Pancreas (tissue), 10 donors: ENCODE measurements around the gene LRMDA. TPM values are rescaled to one million over a fixed set of nuclear protein-coding genes. Genes with fewer than 3 reads are reported as not detected.
"Not testable (repeated sequence)": the region's sequence is repeated elsewhere in the genome, so short reads cannot be mapped to it uniquely, and the experiment has no call there.

Source experiments
- ATAC-seq, 4 donors: fragments of 200-7000 bp; cut with Tn5 transposase; one replicate each; pipeline versions ENCODE4 v1.8.0 to v1.9.1; 2020; ENCODE audit warnings: mild to moderate bottlenecking in 4 of 4, moderate library complexity in 4 of 4
- DNase-seq, 6 donors: peaks; one replicate each; pipeline ENCODE4 v3.0.0-alpha.2; 2020
- FAIRE-seq: peaks from 2 replicates; lab custom pipeline; 2012; peaks lifted over from hg19 to GRCh38; lab: Jason Lieb, UNC
- H3K27ac ChIP-seq, 4 donors: fragments of 200-600 bp; sonication (generic); 1 replicate in 3 of 4; 2 replicates in 1 of 4; pipeline versions ENCODE4 v1.5.0 to v1.8.0; 2020
- H3K27me3 ChIP-seq, 4 donors: fragments of 200-600 bp; one replicate each; pipeline ENCODE4 v1.8.0; 2021
- H3K36me3 ChIP-seq, 3 donors: fragments of 200-600 bp; sonication (generic) in 1 of 3; one replicate each; pipeline versions ENCODE4 v1.5.0 to v1.8.0; 2020 to 2021
- H3K4me1 ChIP-seq, 3 donors: fragments of 200-600 bp; one replicate each; pipeline ENCODE4 v1.8.0; 2021
- H3K4me3 ChIP-seq, 4 donors: fragments of 200-600 bp; sonication (generic) in 2 of 4; one replicate each; pipeline versions ENCODE4 v1.5.0 to v1.8.0; 2020 to 2021
- H3K9me3 ChIP-seq, 4 donors: fragments of 200-600 bp; one replicate each; pipeline ENCODE4 v1.8.0; 2021
- WGBS, 2 donors: extraction: QIAGEN DNeasy Blood & Tissue Kit; methylation state at CpG; one replicate each; pipeline ENCODE4 v1.1.7; 2013; 5-methylcytosine and 5-hydroxymethylcytosine counted together
- intact Hi-C, 3 donors: fragments of 100-400 bp; cut with DNase I; formaldehyde crosslinking; loops; one replicate each; pipeline versions ENCODE4 v1.11.1 to v1.14.2; 2022
- polyA plus RNA-seq, 2 donors: library from polyadenylated mRNA; stranded (reverse); fragments of 200-250 nt; gene quantifications; one replicate each; pipeline ENCODE4 v1.2.3, GENCODE V29; 2013
- total RNA-seq, 6 donors: library from RNA; stranded (reverse); fragmentation: NEBNext Ultra II Directional in 4 of 6; extraction: Animal tissue kit (Norgen Biotek cat#: 25700) in 4 of 6; gene quantifications; one replicate each; pipeline versions ENCODE4 v1.2.1 to v1.2.4, GENCODE V29; 2021 to 2023
- TF ChIP-seq, protein P1 (sequence below), 4 donors: fragments of 200-600 bp; sonication (generic) in 3 of 4; IDR thresholded peaks; one replicate each; pipeline versions ENCODE4 v1.5.0 to v1.8.0; 2021; ENCODE audit warnings: antibody characterized with exemption in 4 of 4
- donor health status: healthy with polysubstance abuse.
- donor health status: DM: no; HTN: no; CAD: no; lungs with moderate emphysema.
- donor health status: DM: no; HTN: no; CAD: no.
- donor health status: control.
- donor health status: control.
- donor health status: Bipolar disorder and iron deficiency.
- donor health status: DM: yes; HTN: yes; CAD: no.
- donor health status: DM: no; HTN: no; CAD: no.
- donor health status: DM: no; HTN: no; CAD: no.
- donor health status: DM: yes; HTN: yes; CAD: no.

Gene LRMDA
- total and polyA plus RNA-seq, 8 donors: 4.6 to 21.2 (median 13.4) TPM

DNA sequence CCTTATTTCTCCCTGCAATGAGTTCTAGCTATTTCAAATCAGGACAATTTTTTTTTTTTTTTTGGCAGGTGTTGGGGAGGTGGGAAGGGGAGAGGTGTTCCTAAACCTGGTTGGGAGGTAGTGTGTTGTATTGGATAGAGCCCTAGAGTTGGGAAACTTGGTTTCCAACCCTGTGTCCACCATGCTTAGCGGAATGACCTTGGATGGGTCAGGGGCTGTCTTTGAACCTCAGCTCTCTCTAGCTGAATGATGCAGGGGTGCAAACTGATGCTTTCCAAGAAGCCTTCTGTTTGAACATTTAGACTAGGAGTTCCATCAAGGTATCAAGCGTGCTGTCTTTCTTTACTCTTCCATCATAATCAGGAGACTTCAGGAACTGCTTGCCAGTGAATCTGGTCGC is 332.2 kb downstream of the LRMDA start:
- DNase-seq (no peak), FAIRE-seq (no peak), ATAC-seq (no peak)
- TF ChIP-seq, protein P1, sequence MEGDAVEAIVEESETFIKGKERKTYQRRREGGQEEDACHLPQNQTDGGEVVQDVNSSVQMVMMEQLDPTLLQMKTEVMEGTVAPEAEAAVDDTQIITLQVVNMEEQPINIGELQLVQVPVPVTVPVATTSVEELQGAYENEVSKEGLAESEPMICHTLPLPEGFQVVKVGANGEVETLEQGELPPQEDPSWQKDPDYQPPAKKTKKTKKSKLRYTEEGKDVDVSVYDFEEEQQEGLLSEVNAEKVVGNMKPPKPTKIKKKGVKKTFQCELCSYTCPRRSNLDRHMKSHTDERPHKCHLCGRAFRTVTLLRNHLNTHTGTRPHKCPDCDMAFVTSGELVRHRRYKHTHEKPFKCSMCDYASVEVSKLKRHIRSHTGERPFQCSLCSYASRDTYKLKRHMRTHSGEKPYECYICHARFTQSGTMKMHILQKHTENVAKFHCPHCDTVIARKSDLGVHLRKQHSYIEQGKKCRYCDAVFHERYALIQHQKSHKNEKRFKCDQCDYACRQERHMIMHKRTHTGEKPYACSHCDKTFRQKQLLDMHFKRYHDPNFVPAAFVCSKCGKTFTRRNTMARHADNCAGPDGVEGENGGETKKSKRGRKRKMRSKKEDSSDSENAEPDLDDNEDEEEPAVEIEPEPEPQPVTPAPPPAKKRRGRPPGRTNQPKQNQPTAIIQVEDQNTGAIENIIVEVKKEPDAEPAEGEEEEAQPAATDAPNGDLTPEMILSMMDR (IDR thresholded peaks at IDR 0.05): no peak
- peaks cover 0 to 23% (median 0%) of the 10 kb centered on the region in 3 donors for H3K4me1 ChIP-seq
- H3K27ac ChIP-seq: peak overlapping the region in 1 of 4 donors; percentile 28
- no peak overlapping the region for H3K4me3 ChIP-seq
- no peaks in the 10 kb centered on the region for H3K9me3 ChIP-seq
- no peaks in the 10 kb centered on the region for H3K27me3 ChIP-seq
- H3K36me3 ChIP-seq: no peaks in the 10 kb centered on the region
- 91 to 93% methylated on average over 3 of the region's 3 CpGs for WGBS, 2 donors
- intact Hi-C loops: no loop called here

DNA sequence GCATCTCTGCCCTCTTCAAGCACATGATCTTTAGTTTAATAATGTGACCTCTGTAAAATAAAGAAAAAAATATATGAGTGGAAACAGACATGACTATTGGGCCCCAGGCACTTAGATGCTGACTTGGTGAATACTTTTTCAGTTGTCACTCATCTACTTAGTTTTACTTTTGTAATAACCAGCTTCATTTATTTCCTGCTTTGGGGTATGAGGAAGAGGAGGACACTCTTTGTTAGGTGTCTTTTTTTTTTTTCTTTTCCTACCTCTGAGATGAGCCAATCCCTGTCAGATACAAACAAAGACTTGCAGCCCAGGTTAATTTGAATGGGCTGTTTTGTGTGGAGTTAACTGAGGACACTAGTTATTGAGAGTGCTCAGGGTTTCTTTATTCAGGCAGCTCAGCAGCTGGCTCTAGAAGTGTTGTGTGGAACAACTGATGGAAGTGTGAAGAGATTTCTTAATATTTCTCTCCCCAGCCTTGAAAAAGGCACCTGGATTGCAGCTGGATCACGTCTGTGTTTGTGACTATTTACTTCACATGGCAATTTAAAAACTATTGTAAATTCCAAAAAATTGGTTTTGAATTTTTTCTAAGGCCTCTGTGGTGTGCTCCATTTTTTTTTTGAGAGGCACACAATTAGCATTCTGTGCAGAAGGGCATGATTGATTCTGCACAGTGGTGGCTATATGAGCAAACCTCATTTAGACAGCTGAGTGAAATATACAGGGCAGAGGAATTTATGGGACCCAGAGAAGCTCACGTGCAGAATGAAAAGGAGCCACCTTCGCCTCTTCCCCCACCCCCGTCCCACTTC is 333.8 kb downstream of the LRMDA start:
- TF ChIP-seq, protein P1 (IDR thresholded peaks at IDR 0.05): no peak
- ATAC-seq: no peak
- no peak for FAIRE-seq
- no peak overlapping the region for H3K27ac ChIP-seq
- 79 to 80% methylated on average over 4 of the region's 4 CpGs for WGBS, 2 donors
- H3K4me1 ChIP-seq: peaks cover 0 to 23% (median 0%) of the 10 kb centered on the region in 3 donors
- H3K9me3 ChIP-seq: no peaks in the 10 kb centered on the region
- no peaks in the 10 kb centered on the region for H3K27me3 ChIP-seq
- H3K36me3 ChIP-seq: no peaks in the 10 kb centered on the region
- no peak for DNase-seq
- intact Hi-C loops: no loop called here
- H3K4me3 ChIP-seq: no peak overlapping the region

DNA sequence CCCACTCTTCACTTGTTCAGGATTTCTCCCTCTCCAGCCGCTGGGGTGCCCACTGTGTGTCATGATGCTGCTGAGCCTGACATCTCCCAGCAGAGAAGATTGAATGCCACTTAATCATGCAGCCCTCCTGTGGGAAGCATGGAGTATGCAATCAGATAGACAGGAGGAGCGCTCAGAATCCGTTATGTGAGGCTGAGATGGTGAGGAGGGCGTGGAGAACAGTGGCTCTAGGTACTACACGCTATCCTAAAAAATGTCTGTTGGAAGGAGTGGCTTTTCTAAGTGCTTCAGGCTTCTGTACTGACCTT is 334.3 kb downstream of the LRMDA start:
- DNase-seq: no peak
- Histone ChIP-seq H3K36me3 (no peaks in the 10 kb centered on the region), H3K4me3 (no peak overlapping the region), H3K27ac (no peak overlapping the region), H3K27me3 (no peaks in the 10 kb centered on the region), H3K4me1 (peaks cover 0 to 23% (median 0%) of the 10 kb centered on the region in 3 donors), H3K9me3 (no peaks in the 10 kb centered on the region)
- intact Hi-C loops: no loop called here
- TF ChIP-seq, protein P1 (IDR thresholded peaks at IDR 0.05): no peak
- WGBS, 2 donors: 96 to 98% methylated on average over 5 of the region's 5 CpGs
- ATAC-seq: no peak
- no peak for FAIRE-seq

DNA sequence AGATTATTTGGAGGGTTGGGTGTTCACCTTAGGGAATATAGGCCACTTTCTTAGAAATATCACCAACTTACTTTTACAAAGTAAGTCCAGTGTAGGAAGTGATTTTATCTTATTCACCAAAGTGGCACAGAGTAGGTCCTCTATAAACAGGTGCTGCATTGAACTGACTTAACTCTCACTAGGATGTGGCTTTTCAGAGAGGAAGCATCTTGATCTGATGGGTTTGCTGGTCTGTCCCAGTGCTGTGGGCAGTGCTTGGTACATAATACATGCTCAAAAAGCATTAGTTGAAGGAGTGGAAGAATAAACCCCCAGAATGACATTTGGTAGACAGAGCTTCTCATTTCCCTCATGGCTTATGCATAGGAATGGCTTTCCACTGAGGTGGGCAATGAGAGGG is 334.7 kb downstream of the LRMDA start:
- no peak for FAIRE-seq
- H3K4me1 ChIP-seq: peaks cover 0 to 23% (median 0%) of the 10 kb centered on the region in 3 donors
- H3K4me3 ChIP-seq: no peak overlapping the region
- intact Hi-C loops: no loop called here
- H3K27ac ChIP-seq: no peak overlapping the region
- ATAC-seq: no peak
- H3K27me3 ChIP-seq: no peaks in the 10 kb centered on the region
- TF ChIP-seq, protein P1 (IDR thresholded peaks at IDR 0.05): no peak
- no peak for DNase-seq
- no peaks in the 10 kb centered on the region for H3K36me3 ChIP-seq
- H3K9me3 ChIP-seq: no peaks in the 10 kb centered on the region

DNA sequence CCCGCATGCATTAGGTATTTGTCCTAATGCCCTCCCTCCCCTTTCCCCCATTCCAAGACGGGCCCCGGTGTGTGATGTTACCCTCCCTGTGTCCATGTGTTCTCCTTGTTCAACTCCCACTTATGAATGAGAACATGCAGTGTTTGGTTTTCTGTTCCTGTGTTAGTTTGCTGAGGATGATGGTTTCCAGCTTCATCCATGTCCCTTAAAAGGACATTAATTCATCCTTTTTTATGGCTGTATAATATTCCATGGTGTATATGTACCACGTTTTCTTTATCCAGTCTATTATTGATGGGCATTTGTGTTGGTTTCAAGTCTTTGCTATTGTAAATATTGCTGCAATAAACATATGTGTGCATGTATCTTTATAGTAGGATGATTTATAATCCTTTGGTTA is 335.3 kb downstream of the LRMDA start:
- H3K36me3 ChIP-seq, ATAC-seq, H3K9me3 ChIP-seq, H3K4me3 ChIP-seq, FAIRE-seq, DNase-seq, intact Hi-C loops, H3K27ac ChIP-seq, H3K27me3 ChIP-seq: not testable (repeated sequence)
- peaks cover 2 to 28% (median 4%) of the 10 kb centered on the region in 3 donors for H3K4me1 ChIP-seq
- 96 to 98% methylated on average over 4 of the region's 4 CpGs for WGBS, 2 donors
